GM18498 (cell line): ENCODE data around the gene FBXL13.
"Not testable (repeated sequence)": the region's sequence is repeated elsewhere in the genome, so short reads cannot be mapped to it uniquely, and the experiment has no call there.

Source experiments
- ATAC-seq: cut with Tn5 transposase; IDR thresholded peaks from one replicate; pipeline ENCODE4 v1.9.1; 2021; ENCODE audit warnings: mild to moderate bottlenecking, moderate library complexity; ENCODE audit not compliant: unreplicated experiment

FBXL13 gene

GRCh38 chr7:102830197-102830596 is 244.4 kb downstream of the FBXL13 start:
- ATAC-seq, result no peak

- ATAC-seq, result no peak
Measured at GRCh38 chr7:102829075-102829474, 245.5 kb downstream of the FBXL13 start.

- ATAC-seq, result no peak
Measured at GRCh38 chr7:102828286-102828685, 246.3 kb downstream of the FBXL13 start.

- ATAC-seq, result no peak
Measured at GRCh38 chr7:102823390-102824119, 251.0 kb downstream of the FBXL13 start.

- ATAC-seq, result no peak
Measured at GRCh38 chr7:102821994-102822747, 252.4 kb downstream of the FBXL13 start.

GRCh38 chr7:102819151-102819550 is 255.4 kb downstream of the FBXL13 start:
- ATAC-seq, result no peak

GRCh38 chr7:102817616-102818573 is 256.7 kb downstream of the FBXL13 start:
- no peak for ATAC-seq

GRCh38 chr7:102814025-102814471 is 260.5 kb downstream of the FBXL13 start:
- no peak for ATAC-seq

- no peak for ATAC-seq
Measured at GRCh38 chr7:102813191-102814024, 261.2 kb downstream of the FBXL13 start.

GRCh38 chr7:102811942-102812678 is 262.5 kb downstream of the FBXL13 start:
- no peak for ATAC-seq

- no peak for ATAC-seq
Measured at GRCh38 chr7:102810916-102811315, 263.7 kb downstream of the FBXL13 start.

- ATAC-seq, result no peak
Measured at GRCh38 chr7:102806613-102807012, 268.0 kb downstream of the FBXL13 start.

- ATAC-seq, result not testable (repeated sequence)
Measured at GRCh38 chr7:102795987-102796595, 278.5 kb downstream of the FBXL13 start.

- ATAC-seq, result not testable (repeated sequence)
Measured at GRCh38 chr7:102794567-102794966, 280.0 kb downstream of the FBXL13 start.

GRCh38 chr7:102791831-102792230 is 282.8 kb downstream of the FBXL13 start:
- ATAC-seq, result not testable (repeated sequence)

GRCh38 chr7:102791367-102791766 is 283.2 kb downstream of the FBXL13 start:
- ATAC-seq, result not testable (repeated sequence)

- ATAC-seq, result not testable (repeated sequence)
Measured at GRCh38 chr7:102790364-102791100, 284.1 kb downstream of the FBXL13 start.

GRCh38 chr7:102788770-102789169 is 285.8 kb downstream of the FBXL13 start:
- ATAC-seq, result not testable (repeated sequence)
